ENCODE results near the gene PRPH2.

DNA sequence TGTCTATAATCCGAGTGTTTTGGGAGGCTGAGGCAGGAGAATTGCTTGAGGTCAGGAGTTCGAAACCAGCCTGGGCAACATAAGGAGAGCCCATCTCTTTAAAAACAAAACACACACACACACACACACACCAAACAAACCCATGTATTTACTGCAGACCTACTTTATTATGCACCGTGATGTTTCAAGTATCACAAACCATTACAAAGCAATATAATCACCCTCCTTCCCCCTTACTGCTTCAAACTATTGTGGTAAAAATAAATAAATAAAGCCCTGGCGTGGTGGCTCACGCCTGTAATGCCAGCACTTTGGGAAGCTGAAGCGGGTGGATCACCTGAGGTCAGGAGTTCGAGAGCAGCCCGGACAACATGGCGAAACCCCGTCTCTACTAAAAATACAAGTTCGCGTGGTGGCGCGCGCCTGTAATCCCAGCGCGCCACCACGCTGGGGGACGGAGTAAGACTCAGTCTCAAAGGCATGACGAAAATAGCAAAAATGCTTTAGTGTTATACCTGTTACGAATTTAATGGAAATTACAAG is 22.0 kb upstream of the PRPH2 start:
- TF ChIP-seq POLR2A (IDR thresholded peaks at IDR 0.05), result no peak
- TF ChIP-seq, protein P1, sequence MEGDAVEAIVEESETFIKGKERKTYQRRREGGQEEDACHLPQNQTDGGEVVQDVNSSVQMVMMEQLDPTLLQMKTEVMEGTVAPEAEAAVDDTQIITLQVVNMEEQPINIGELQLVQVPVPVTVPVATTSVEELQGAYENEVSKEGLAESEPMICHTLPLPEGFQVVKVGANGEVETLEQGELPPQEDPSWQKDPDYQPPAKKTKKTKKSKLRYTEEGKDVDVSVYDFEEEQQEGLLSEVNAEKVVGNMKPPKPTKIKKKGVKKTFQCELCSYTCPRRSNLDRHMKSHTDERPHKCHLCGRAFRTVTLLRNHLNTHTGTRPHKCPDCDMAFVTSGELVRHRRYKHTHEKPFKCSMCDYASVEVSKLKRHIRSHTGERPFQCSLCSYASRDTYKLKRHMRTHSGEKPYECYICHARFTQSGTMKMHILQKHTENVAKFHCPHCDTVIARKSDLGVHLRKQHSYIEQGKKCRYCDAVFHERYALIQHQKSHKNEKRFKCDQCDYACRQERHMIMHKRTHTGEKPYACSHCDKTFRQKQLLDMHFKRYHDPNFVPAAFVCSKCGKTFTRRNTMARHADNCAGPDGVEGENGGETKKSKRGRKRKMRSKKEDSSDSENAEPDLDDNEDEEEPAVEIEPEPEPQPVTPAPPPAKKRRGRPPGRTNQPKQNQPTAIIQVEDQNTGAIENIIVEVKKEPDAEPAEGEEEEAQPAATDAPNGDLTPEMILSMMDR (IDR thresholded peaks at IDR 0.05), result no peak
